Measurements from ENCODE around the gene PDAP1. TPM values are rescaled to one million over a fixed set of nuclear protein-coding genes. Genes with fewer than 3 reads are reported as not detected.
"Not testable (repeated sequence)": the region's sequence is repeated elsewhere in the genome, so short reads cannot be mapped to it uniquely, and the experiment has no call there.

PDAP1 gene
- total and polyA plus RNA-seq, 2 donors, result 73.6 to 120 TPM

- H3K36me3 ChIP-seq (ENCODE audit: control insufficient read depth in 2 of 2, insufficient read depth in 2 of 2, low read length in 1 of 2), result peaks cover 28 to 42% of the 10 kb centered on the region in 2 donors
- H3K9me3 ChIP-seq (ENCODE audit: control insufficient read depth in 2 of 2, insufficient read depth in 1 of 2, low read length in 1 of 2); DNase-seq (ENCODE audit: low read depth in 6 of 9, low spot score in 9 of 9); H3K27ac ChIP-seq (ENCODE audit: low read depth in 1 of 2, low read length in 1 of 2); H3K4me1 ChIP-seq (ENCODE audit: control insufficient read depth in 2 of 2, insufficient read depth in 2 of 2, low read length in 2 of 2); H3K27me3 ChIP-seq (ENCODE audit: control insufficient read depth in 2 of 2, insufficient read depth in 1 of 2, low read length in 1 of 2); H3K4me3 ChIP-seq (ENCODE audit: low read length in 2 of 2): not testable (repeated sequence)
- WGBS, result 96% methylated on average over 13 of the region's 13 CpGs
These were observed 23.6 kb upstream of the PDAP1 start for GRCh38 chr7:99431756-99432540.

- H3K27me3 ChIP-seq (ENCODE audit: control insufficient read depth in 2 of 2, insufficient read depth in 1 of 2, low read length in 1 of 2), result no peaks in the 10 kb centered on the region
- no peak overlapping the region for H3K27ac ChIP-seq (ENCODE audit: low read depth in 1 of 2, low read length in 1 of 2)
- peaks cover 31 to 46% of the 10 kb centered on the region in 2 donors for H3K36me3 ChIP-seq (ENCODE audit: control insufficient read depth in 2 of 2, insufficient read depth in 2 of 2, low read length in 1 of 2)
- no peaks in the 10 kb centered on the region for H3K9me3 ChIP-seq (ENCODE audit: control insufficient read depth in 2 of 2, insufficient read depth in 1 of 2, low read length in 1 of 2)
- no peak for DNase-seq (ENCODE audit: low read depth in 6 of 9, low spot score in 9 of 9)
- H3K4me1 ChIP-seq (ENCODE audit: control insufficient read depth in 2 of 2, insufficient read depth in 2 of 2, low read length in 2 of 2), result no peaks in the 10 kb centered on the region
- 98% methylated on average over 8 of the region's 8 CpGs for WGBS
- no peak overlapping the region for H3K4me3 ChIP-seq (ENCODE audit: low read length in 2 of 2)
These were observed 21.4 kb upstream of the PDAP1 start for GRCh38 chr7:99429756-99430155.

- H3K27me3 ChIP-seq (ENCODE audit: control insufficient read depth in 2 of 2, insufficient read depth in 1 of 2, low read length in 1 of 2), result no peaks in the 10 kb centered on the region
- WGBS, result 84% methylated on average over 10 of the region's 10 CpGs
- H3K36me3 ChIP-seq (ENCODE audit: control insufficient read depth in 2 of 2, insufficient read depth in 2 of 2, low read length in 1 of 2), result peaks cover 34 to 49% of the 10 kb centered on the region in 2 donors
- DNase-seq (ENCODE audit: low read depth in 6 of 9, low spot score in 9 of 9), result no peak
- no peaks in the 10 kb centered on the region for H3K9me3 ChIP-seq (ENCODE audit: control insufficient read depth in 2 of 2, insufficient read depth in 1 of 2, low read length in 1 of 2)
- H3K4me3 ChIP-seq (ENCODE audit: low read length in 2 of 2), result no peak overlapping the region
- H3K4me1 ChIP-seq (ENCODE audit: control insufficient read depth in 2 of 2, insufficient read depth in 2 of 2, low read length in 2 of 2), result no peaks in the 10 kb centered on the region
- H3K27ac ChIP-seq (ENCODE audit: low read depth in 1 of 2, low read length in 1 of 2), result no peak overlapping the region
These were observed 20.7 kb upstream of the PDAP1 start for GRCh38 chr7:99428972-99429566.

- H3K27ac ChIP-seq (ENCODE audit: low read depth in 1 of 2, low read length in 1 of 2), result no peak overlapping the region
- H3K4me1 ChIP-seq (ENCODE audit: control insufficient read depth in 2 of 2, insufficient read depth in 2 of 2, low read length in 2 of 2), result no peaks in the 10 kb centered on the region
- DNase-seq (ENCODE audit: low read depth in 6 of 9, low spot score in 9 of 9), result no peak
- no peaks in the 10 kb centered on the region for H3K27me3 ChIP-seq (ENCODE audit: control insufficient read depth in 2 of 2, insufficient read depth in 1 of 2, low read length in 1 of 2)
- H3K9me3 ChIP-seq (ENCODE audit: control insufficient read depth in 2 of 2, insufficient read depth in 1 of 2, low read length in 1 of 2), result no peaks in the 10 kb centered on the region
- 94% methylated on average over 24 of the region's 24 CpGs for WGBS
- H3K36me3 ChIP-seq (ENCODE audit: control insufficient read depth in 2 of 2, insufficient read depth in 2 of 2, low read length in 1 of 2), result peaks cover 45 to 49% of the 10 kb centered on the region in 2 donors
- no peak overlapping the region for H3K4me3 ChIP-seq (ENCODE audit: low read length in 2 of 2)
These were observed 16.7 kb upstream of the PDAP1 start for GRCh38 chr7:99424932-99425730.

- peaks cover 53 to 61% of the 10 kb centered on the region in 2 donors for H3K36me3 ChIP-seq (ENCODE audit: control insufficient read depth in 2 of 2, insufficient read depth in 2 of 2, low read length in 1 of 2)
- no peak overlapping the region for H3K27ac ChIP-seq (ENCODE audit: low read depth in 1 of 2, low read length in 1 of 2)
- H3K4me3 ChIP-seq (ENCODE audit: low read length in 2 of 2), result no peak overlapping the region
- H3K4me1 ChIP-seq (ENCODE audit: control insufficient read depth in 2 of 2, insufficient read depth in 2 of 2, low read length in 2 of 2), result no peaks in the 10 kb centered on the region
- no peak for DNase-seq (ENCODE audit: low read depth in 6 of 9, low spot score in 9 of 9)
- no peaks in the 10 kb centered on the region for H3K9me3 ChIP-seq (ENCODE audit: control insufficient read depth in 2 of 2, insufficient read depth in 1 of 2, low read length in 1 of 2)
- 95% methylated on average over 5 of the region's 5 CpGs for WGBS
- H3K27me3 ChIP-seq (ENCODE audit: control insufficient read depth in 2 of 2, insufficient read depth in 1 of 2, low read length in 1 of 2), result no peaks in the 10 kb centered on the region
These were observed 14.2 kb upstream of the PDAP1 start for GRCh38 chr7:99422625-99423024.

- H3K36me3 ChIP-seq (ENCODE audit: control insufficient read depth in 2 of 2, insufficient read depth in 2 of 2, low read length in 1 of 2), result peaks cover 57 to 65% of the 10 kb centered on the region in 2 donors
- no peak for DNase-seq (ENCODE audit: low read depth in 6 of 9, low spot score in 9 of 9)
- no peaks in the 10 kb centered on the region for H3K27me3 ChIP-seq (ENCODE audit: control insufficient read depth in 2 of 2, insufficient read depth in 1 of 2, low read length in 1 of 2)
- no peaks in the 10 kb centered on the region for H3K4me1 ChIP-seq (ENCODE audit: control insufficient read depth in 2 of 2, insufficient read depth in 2 of 2, low read length in 2 of 2)
- no peak overlapping the region for H3K4me3 ChIP-seq (ENCODE audit: low read length in 2 of 2)
- H3K9me3 ChIP-seq (ENCODE audit: control insufficient read depth in 2 of 2, insufficient read depth in 1 of 2, low read length in 1 of 2), result no peaks in the 10 kb centered on the region
- 98% methylated on average over 11 of the region's 11 CpGs for WGBS
- H3K27ac ChIP-seq (ENCODE audit: low read depth in 1 of 2, low read length in 1 of 2), result no peak overlapping the region
These were observed 13.8 kb upstream of the PDAP1 start for GRCh38 chr7:99422186-99422585.

GRCh38 chr7:99420986-99421385, 12.6 kb upstream of the PDAP1 start:
- no peak overlapping the region for H3K27ac ChIP-seq (ENCODE audit: low read depth in 1 of 2, low read length in 1 of 2)
- no peaks in the 10 kb centered on the region for H3K4me1 ChIP-seq (ENCODE audit: control insufficient read depth in 2 of 2, insufficient read depth in 2 of 2, low read length in 2 of 2)
- peaks cover 68 to 77% of the 10 kb centered on the region in 2 donors for H3K36me3 ChIP-seq (ENCODE audit: control insufficient read depth in 2 of 2, insufficient read depth in 2 of 2, low read length in 1 of 2)
- H3K9me3 ChIP-seq (ENCODE audit: control insufficient read depth in 2 of 2, insufficient read depth in 1 of 2, low read length in 1 of 2), result no peaks in the 10 kb centered on the region
- DNase-seq (ENCODE audit: low read depth in 6 of 9, low spot score in 9 of 9), result no peak
- 97% methylated on average over 7 of the region's 7 CpGs for WGBS
- H3K27me3 ChIP-seq (ENCODE audit: control insufficient read depth in 2 of 2, insufficient read depth in 1 of 2, low read length in 1 of 2), result no peaks in the 10 kb centered on the region
- H3K4me3 ChIP-seq (ENCODE audit: low read length in 2 of 2), result no peak overlapping the region

- no peak for DNase-seq (ENCODE audit: low read depth in 6 of 9, low spot score in 9 of 9)
- Histone ChIP-seq H3K4me3 (ENCODE audit: low read length in 2 of 2) (no peak overlapping the region), H3K4me1 (ENCODE audit: control insufficient read depth in 2 of 2, insufficient read depth in 2 of 2, low read length in 2 of 2) (no peaks in the 10 kb centered on the region), H3K27me3 (ENCODE audit: control insufficient read depth in 2 of 2, insufficient read depth in 1 of 2, low read length in 1 of 2) (no peaks in the 10 kb centered on the region), H3K27ac (ENCODE audit: low read depth in 1 of 2, low read length in 1 of 2) (no peak overlapping the region), H3K36me3 (ENCODE audit: control insufficient read depth in 2 of 2, insufficient read depth in 2 of 2, low read length in 1 of 2) (peaks cover 72 to 81% of the 10 kb centered on the region in 2 donors), H3K9me3 (ENCODE audit: control insufficient read depth in 2 of 2, insufficient read depth in 1 of 2, low read length in 1 of 2) (no peaks in the 10 kb centered on the region)
- WGBS, result 99% methylated on average over 5 of the region's 5 CpGs
These were observed 11.8 kb upstream of the PDAP1 start for GRCh38 chr7:99420213-99420612.
